Activated T-cell treated with anti-CD3 and anti-CD28 coated beads, Interleukin-2, amount 50 U/mL, for 72 hours (primary cell): ENCODE data around the gene OTOP3. TPM values are rescaled to one million over a fixed set of nuclear protein-coding genes. Genes with fewer than 3 reads are reported as not detected.
"Not testable (repeated sequence)": the region's sequence is repeated elsewhere in the genome, so short reads cannot be mapped to it uniquely, and the experiment has no call there.

Experiments used
- ATAC-seq, 2 donors: fragments of 150-1000 bp; cut with Tn5 transposase; replicated peaks in 1 of 2; 2 replicates each; pipeline ENCODE4 v1.10.0; 2021; ENCODE audit warnings: moderate library complexity in 2 of 2, mild to moderate bottlenecking in 1 of 2
- DNase-seq, 2 donors: peaks; one replicate each; pipeline ENCODE4 v3.0.0; 2021 to 2022; ENCODE audit warnings: mixed read lengths in 1 of 2
- H3K27ac Mint-ChIP-seq: one replicate; pipeline ENCODE4 v1.8.0; 2022; ENCODE audit warnings: mild to moderate bottlenecking, moderate library complexity, mixed read lengths
- H3K27me3 Mint-ChIP-seq: one replicate; pipeline ENCODE4 v1.8.0; 2022; ENCODE audit warnings: low read depth, mixed read lengths
- H3K36me3 Mint-ChIP-seq, 2 donors: one replicate each; pipeline ENCODE4 v1.8.0; 2022; ENCODE audit warnings: mixed read lengths in 2 of 2, mild to moderate bottlenecking in 1 of 2; ENCODE audit not compliant: insufficient read depth in 2 of 2
- H3K4me1 Mint-ChIP-seq: one replicate; pipeline ENCODE4 v1.8.0; 2022; ENCODE audit warnings: low read depth, mixed read lengths
- H3K4me3 Mint-ChIP-seq, 2 donors: one replicate each; pipeline ENCODE4 v1.8.0; 2022; ENCODE audit warnings: mild to moderate bottlenecking in 2 of 2, mixed read lengths in 2 of 2, moderate library complexity in 2 of 2
- H3K9me3 Mint-ChIP-seq, 2 donors: one replicate each; pipeline ENCODE4 v1.8.0; 2022; ENCODE audit warnings: mixed read lengths in 2 of 2
- total RNA-seq, 2 donors: library from RNA; stranded (reverse); gene quantifications; one replicate each; pipeline ENCODE4 v1.2.3, GENCODE V29; 2022

The OTOP3 gene
- total RNA-seq, 2 donors from 2014 or later: not detected

DNA sequence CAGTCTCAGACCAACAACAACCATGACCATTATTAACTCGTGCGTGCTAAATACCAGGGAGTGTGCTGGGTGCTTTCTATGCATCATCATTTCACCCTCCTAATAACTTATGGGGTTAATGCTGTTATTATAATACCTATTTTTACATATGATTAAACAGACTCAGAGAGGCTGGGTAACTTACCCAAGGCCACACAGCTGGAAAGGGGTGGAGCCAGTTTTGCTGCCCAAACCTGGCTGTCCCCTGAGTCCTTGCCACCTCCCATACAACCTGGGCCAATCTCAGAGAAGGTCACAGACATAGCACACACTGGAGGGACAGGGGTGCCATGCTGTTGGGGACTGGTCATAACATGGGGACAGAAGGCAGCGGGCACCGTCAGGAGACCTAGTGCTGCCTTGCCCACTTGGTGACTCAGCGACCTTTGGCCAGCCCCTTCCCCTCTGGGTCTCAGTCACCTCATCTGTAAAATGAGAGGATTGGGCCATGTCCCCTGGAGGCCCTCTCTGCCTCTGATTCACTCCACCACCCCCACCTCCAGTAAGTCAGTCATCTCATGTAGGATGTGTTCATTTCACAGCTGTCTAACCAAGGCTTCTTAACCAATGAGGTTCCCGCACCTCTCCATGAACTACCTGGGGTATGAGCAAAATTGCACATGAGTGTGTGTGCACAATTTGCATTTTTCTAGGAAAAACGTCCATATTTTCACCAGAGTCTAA is 30.9 kb upstream of the OTOP3 start:
- Mint-ChIP-seq H3K27ac (no peak overlapping the region), H3K4me3 (no peak overlapping the region), H3K9me3 (no peaks in the 10 kb centered on the region), H3K4me1 (no peaks in the 10 kb centered on the region), H3K27me3 (peaks cover 19% of the 10 kb centered on the region), H3K36me3 (no peaks in the 10 kb centered on the region)
- DNase-seq: peak; percentile 25 to 29
- ATAC-seq: peak; percentile 76 to 94

- H3K27me3 Mint-ChIP-seq: peaks cover 19% of the 10 kb centered on the region
- not testable (repeated sequence) for H3K9me3 Mint-ChIP-seq, H3K27ac Mint-ChIP-seq, ATAC-seq, H3K4me1 Mint-ChIP-seq, DNase-seq, H3K36me3 Mint-ChIP-seq, H3K4me3 Mint-ChIP-seq
Measured at GRCh38 chr17:74906214-74906793, 29.4 kb upstream of the OTOP3 start.

DNA sequence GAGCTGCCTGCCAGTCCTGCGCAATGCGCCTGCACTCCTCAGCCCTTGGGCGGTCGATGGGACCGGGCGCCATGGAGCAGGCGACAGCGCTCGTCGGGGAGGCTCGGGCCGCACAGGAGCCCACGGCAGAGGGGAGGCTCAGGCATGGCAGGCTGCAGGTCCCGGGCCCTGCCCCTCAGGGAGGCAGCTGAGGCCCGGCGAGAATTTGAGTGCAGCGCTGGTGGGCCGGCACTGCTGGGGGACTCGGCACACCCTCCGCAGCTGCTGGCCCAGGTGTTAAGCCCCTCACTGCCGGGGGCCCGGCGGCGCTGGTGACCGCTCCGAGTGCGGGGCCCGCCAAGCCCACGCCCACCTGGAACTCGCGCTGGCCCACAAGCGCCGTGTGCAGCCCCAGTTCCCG is 28.7 kb upstream of the OTOP3 start:
- Mint-ChIP-seq H3K4me3 (no peak overlapping the region), H3K9me3 (no peaks in the 10 kb centered on the region), H3K27me3 (peaks cover 19% of the 10 kb centered on the region), H3K27ac (no peak overlapping the region), H3K4me1 (no peaks in the 10 kb centered on the region), H3K36me3 (no peaks in the 10 kb centered on the region)
- no peak for DNase-seq
- no peak for ATAC-seq

- ATAC-seq, H3K9me3 Mint-ChIP-seq, H3K4me1 Mint-ChIP-seq, H3K27ac Mint-ChIP-seq, H3K4me3 Mint-ChIP-seq, H3K36me3 Mint-ChIP-seq, DNase-seq: not testable (repeated sequence)
- peaks cover 16% of the 10 kb centered on the region for H3K27me3 Mint-ChIP-seq
Measured at GRCh38 chr17:74909097-74909496, 26.6 kb upstream of the OTOP3 start.

DNA sequence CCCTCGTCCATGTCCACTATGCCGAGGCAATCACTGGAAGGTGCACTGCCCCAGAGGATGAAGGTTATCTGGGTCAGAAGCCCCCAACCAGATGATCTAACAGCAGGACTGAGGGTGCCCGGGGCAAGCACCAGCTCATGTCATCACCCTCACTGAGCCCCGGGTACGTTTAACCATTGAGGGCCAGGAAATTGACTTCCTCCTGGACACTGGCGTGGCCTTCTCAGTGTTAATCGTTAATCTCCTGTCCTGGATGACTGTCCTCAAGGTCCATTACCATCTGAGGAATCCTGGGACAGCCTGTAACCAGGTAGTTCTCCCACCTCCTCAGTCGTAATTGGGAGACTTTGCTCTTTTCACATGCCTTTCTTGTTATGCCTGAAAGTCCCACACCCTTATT is 24.3 kb upstream of the OTOP3 start:
- H3K4me1 Mint-ChIP-seq, DNase-seq, H3K27ac Mint-ChIP-seq, H3K4me3 Mint-ChIP-seq, H3K36me3 Mint-ChIP-seq, ATAC-seq, H3K9me3 Mint-ChIP-seq: not testable (repeated sequence)
- H3K27me3 Mint-ChIP-seq: peaks cover 21% of the 10 kb centered on the region

DNA sequence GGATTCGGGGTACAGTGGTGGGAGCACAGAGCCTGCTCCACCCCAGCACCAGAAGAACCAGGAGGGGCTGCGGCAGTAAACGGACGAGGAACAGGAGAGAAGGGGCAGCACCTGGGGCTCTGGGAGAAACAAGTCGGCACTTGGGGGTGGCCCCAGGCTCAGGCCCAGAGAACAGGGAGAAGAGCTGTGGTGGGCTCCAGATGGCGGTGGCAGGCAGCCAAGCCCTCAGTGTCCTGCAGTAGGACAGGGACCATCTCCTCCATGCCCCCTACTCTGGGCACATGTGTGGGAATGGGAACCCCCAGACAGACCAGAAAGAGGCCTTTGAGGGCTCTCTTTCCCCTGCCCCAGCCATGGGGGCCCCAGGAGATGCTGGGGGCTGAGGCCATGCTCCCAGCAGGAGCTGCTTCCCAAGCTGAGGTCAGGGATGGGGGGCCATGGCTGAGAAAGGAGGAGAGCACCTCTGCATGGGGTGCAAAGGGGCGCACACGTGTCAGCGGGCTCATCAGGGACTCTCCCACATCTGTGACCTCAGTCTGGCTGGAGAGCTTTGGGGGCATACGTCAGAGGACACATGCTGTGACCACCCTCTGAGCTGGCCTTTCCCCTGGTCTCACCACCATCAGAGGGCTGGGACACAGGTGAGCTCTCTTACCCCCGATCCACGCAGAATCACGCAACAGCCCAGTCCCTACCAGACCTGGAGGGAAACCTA is 19.4 kb upstream of the OTOP3 start:
- Mint-ChIP-seq H3K4me1 (no peaks in the 10 kb centered on the region), H3K27ac (no peak overlapping the region), H3K4me3 (no peak overlapping the region), H3K36me3 (no peaks in the 10 kb centered on the region), H3K27me3 (peaks cover 18% of the 10 kb centered on the region), H3K9me3 (peaks cover 0 to 2% of the 10 kb centered on the region in 2 donors)
- DNase-seq: no peak
- no peak for ATAC-seq

GRCh38 chr17:74916851-74917199 is 18.9 kb upstream of the OTOP3 start:
- H3K27me3 Mint-ChIP-seq: peaks cover 18% of the 10 kb centered on the region
- ATAC-seq (no peak), DNase-seq (no peak)
- no peak overlapping the region for H3K4me3 Mint-ChIP-seq
- H3K9me3 Mint-ChIP-seq: peaks cover 0 to 2% of the 10 kb centered on the region in 2 donors
- H3K27ac Mint-ChIP-seq: no peak overlapping the region
- H3K36me3 Mint-ChIP-seq: no peaks in the 10 kb centered on the region
- H3K4me1 Mint-ChIP-seq: no peaks in the 10 kb centered on the region

GRCh38 chr17:74917430-74917829 is 18.3 kb upstream of the OTOP3 start:
- Mint-ChIP-seq H3K4me1 (no peaks in the 10 kb centered on the region), H3K27me3 (peaks cover 21% of the 10 kb centered on the region), H3K27ac (no peak overlapping the region), H3K4me3 (no peak overlapping the region), H3K36me3 (no peaks in the 10 kb centered on the region), H3K9me3 (peaks cover 0 to 2% of the 10 kb centered on the region in 2 donors)
- ATAC-seq (no peak), DNase-seq (no peak)

DNA sequence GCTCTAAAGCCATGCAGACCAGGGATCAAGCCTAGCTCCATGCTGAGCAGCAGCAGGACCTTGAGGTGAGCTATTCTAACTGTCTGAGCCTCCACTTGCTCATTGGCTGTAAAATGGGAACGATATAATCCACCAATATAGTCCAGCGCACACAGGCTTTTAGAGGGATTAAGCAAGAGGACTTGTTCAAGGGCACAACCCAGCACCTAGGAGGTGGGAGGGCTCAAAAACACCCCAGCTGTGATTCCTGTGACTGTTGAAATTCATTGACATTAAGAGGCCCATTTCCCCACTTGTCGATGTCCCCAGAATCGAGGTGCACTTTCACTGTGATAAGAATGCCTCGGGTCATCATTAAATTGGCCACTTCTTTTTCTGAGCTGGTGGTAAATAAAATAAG is 16.8 kb upstream of the OTOP3 start:
- H3K27ac Mint-ChIP-seq: no peak overlapping the region
- H3K36me3 Mint-ChIP-seq: no peaks in the 10 kb centered on the region
- peaks cover 25% of the 10 kb centered on the region for H3K27me3 Mint-ChIP-seq
- no peak for DNase-seq
- H3K4me1 Mint-ChIP-seq: no peaks in the 10 kb centered on the region
- H3K9me3 Mint-ChIP-seq: peaks cover 0 to 2% of the 10 kb centered on the region in 2 donors
- ATAC-seq: no peak
- H3K4me3 Mint-ChIP-seq: no peak overlapping the region

DNA sequence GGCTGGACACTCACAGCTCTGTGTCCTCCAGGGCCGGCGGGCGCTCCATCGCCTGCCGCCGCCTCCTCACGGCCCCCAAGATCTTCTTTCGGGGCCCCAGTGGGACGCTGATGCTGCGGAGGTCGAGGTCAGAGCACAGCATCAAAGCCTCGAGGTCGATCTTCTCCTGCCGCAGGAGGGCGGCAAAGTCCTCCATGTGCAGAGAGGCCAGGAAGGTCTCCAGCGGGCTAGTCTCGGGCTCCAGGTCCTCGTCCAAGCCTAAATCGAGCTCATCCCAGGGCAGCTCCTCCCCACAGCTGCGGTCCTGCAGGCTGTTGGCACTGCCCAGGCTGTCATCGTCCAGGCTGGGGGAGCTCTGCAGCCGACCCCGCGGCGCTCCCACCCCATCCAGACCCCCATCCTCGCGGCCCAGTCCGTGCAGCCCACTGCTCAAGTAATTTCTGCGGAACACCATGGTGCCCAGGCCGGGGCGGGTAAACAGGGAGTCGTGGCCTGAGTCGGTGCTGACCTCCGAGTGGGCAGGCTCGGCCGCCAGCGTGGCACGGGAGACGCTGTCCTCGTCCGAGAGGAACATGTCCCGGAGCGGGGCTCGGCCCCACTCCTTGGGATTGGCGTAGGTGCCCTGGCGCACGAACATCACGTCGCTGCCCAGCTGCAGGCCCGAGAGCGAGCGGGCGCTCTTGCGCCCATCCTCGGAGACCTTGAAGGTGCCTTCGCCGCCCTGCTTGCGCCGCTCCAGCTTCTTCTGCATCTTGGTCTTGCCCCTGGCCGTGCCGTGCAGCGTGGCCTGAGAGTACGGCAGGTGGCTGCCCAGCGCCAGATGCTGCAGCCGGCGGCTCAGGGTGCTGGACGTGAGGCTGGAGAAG is 16.0 kb upstream of the OTOP3 start:
- Mint-ChIP-seq H3K27me3 (peaks cover 26% of the 10 kb centered on the region), H3K9me3 (no peaks in the 10 kb centered on the region), H3K4me1 (peaks cover 5% of the 10 kb centered on the region), H3K27ac (no peak overlapping the region), H3K36me3 (no peaks in the 10 kb centered on the region), H3K4me3 (peak overlapping the region in 1 of 2 donors; percentile 27)
- DNase-seq: peak in 1 of 2 donors; percentile 29
- no peak for ATAC-seq

DNA sequence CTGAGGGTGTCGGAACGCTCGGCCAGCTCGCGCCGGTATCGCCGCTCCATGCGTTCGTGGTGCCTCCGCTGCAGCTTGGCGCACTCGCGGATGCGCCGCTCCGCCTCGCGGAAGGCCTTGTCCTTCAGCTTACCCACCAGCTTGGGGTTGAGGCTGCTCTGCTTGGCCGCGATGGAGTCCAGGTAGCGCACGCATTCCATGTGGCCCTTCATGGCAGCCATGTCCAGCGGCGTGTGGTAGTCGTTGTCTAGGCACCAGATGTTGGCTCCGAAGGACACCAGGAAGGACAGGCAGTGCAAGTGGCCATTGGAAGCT is 15.4 kb upstream of the OTOP3 start:
- Mint-ChIP-seq H3K4me3 (peak overlapping the region in 1 of 2 donors; percentile 27), H3K27ac (no peak overlapping the region), H3K27me3 (peaks cover 32% of the 10 kb centered on the region), H3K36me3 (no peaks in the 10 kb centered on the region), H3K4me1 (peaks cover 5% of the 10 kb centered on the region), H3K9me3 (no peaks in the 10 kb centered on the region)
- DNase-seq: no peak
- ATAC-seq: no peak

DNA sequence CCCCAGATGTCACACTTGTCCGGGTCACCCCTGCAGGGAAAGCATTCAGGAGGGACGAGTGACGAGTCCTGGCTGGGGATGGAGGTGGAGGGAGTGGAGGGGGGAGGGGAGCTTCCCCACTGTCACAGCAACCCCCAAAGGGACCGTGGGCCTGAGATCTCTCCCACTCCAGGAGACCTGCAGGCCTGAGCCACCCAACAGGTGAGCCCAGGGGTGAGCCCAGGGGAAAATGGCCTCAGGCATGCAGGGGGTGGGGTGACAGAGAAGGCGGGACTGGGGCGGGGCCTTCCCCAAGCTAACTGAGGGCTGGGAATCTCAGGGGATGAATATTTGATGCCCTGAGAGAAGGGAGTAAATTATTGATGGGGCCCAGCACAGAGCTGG is 15.1 kb upstream of the OTOP3 start:
- Mint-ChIP-seq H3K4me3 (no peak overlapping the region), H3K4me1 (peaks cover 5% of the 10 kb centered on the region), H3K27ac (no peak overlapping the region), H3K36me3 (no peaks in the 10 kb centered on the region), H3K27me3 (peaks cover 36% of the 10 kb centered on the region), H3K9me3 (no peaks in the 10 kb centered on the region)
- ATAC-seq (no peak), DNase-seq (no peak)
